Neural crest cell (in vitro differentiated cells): ENCODE data around the gene DAPK1. TPM values are rescaled to one million over a fixed set of nuclear protein-coding genes. Genes with fewer than 3 reads are reported as not detected.

Source experiments
- DNase-seq: peaks from one replicate; pipeline ENCODE4 v3.0.0; 2021; ENCODE audit warnings: low read depth, mixed read lengths, low spot score
- H3K27ac Mint-ChIP-seq: one replicate; pipeline ENCODE4 v1.8.0; 2021; ENCODE audit warnings: mild to moderate bottlenecking, mixed read lengths; ENCODE audit not compliant: unreplicated experiment
- H3K27me3 Mint-ChIP-seq: 2 replicates; pipeline ENCODE4 v1.8.0; 2021; ENCODE audit warnings: low read depth, mild to moderate bottlenecking, mixed read lengths
- H3K36me3 Mint-ChIP-seq: 2 replicates; pipeline ENCODE4 v1.8.0; 2021; ENCODE audit warnings: low read depth, mild to moderate bottlenecking, mixed read lengths
- H3K4me1 Mint-ChIP-seq: 2 replicates; pipeline ENCODE4 v1.8.0; 2021; ENCODE audit warnings: mixed read lengths
- H3K4me3 Mint-ChIP-seq: one replicate; pipeline ENCODE4 v1.8.0; 2021; ENCODE audit warnings: mild to moderate bottlenecking, mixed read lengths
- H3K9me3 Mint-ChIP-seq: 2 replicates; pipeline ENCODE4 v1.8.0; 2021; ENCODE audit warnings: mixed read lengths
- CTCF ChIP-seq: fragments of 200-600 bp; sonication (generic); conservative IDR thresholded peaks from 2 replicates; pipeline ENCODE4 v1.5.0; 2021; ENCODE audit warnings: antibody characterized with exemption, mild to moderate bottlenecking
- total RNA-seq: library from RNA; stranded (reverse); gene quantifications from 2 replicates; pipeline ENCODE4 v1.2.1, GENCODE V29; 2021

The DAPK1 gene
- total RNA-seq, 1 donor from 2014 or later, result 62.7 TPM

- no peak for TF ChIP-seq CTCF
- DNase-seq, result no peak
- Mint-ChIP-seq H3K9me3 (peaks cover 5% of the 10 kb centered on the region), H3K4me1 (peaks cover 7% of the 10 kb centered on the region), H3K27ac (no peak overlapping the region), H3K36me3 (peaks cover 7% of the 10 kb centered on the region), H3K4me3 (no peak overlapping the region), H3K27me3 (peaks cover 3% of the 10 kb centered on the region)
These were observed 211.5 kb downstream of the DAPK1 start for GRCh38 chr9:87708986-87709728.

- DNase-seq, result no peak
- no peak for TF ChIP-seq CTCF
- Mint-ChIP-seq H3K9me3 (peaks cover 5% of the 10 kb centered on the region), H3K36me3 (peaks cover 4% of the 10 kb centered on the region), H3K27ac (no peak overlapping the region), H3K4me3 (no peak overlapping the region), H3K27me3 (peaks cover 3% of the 10 kb centered on the region), H3K4me1 (peaks cover 7% of the 10 kb centered on the region)
These were observed 212.8 kb downstream of the DAPK1 start for GRCh38 chr9:87710443-87710842.

DNA sequence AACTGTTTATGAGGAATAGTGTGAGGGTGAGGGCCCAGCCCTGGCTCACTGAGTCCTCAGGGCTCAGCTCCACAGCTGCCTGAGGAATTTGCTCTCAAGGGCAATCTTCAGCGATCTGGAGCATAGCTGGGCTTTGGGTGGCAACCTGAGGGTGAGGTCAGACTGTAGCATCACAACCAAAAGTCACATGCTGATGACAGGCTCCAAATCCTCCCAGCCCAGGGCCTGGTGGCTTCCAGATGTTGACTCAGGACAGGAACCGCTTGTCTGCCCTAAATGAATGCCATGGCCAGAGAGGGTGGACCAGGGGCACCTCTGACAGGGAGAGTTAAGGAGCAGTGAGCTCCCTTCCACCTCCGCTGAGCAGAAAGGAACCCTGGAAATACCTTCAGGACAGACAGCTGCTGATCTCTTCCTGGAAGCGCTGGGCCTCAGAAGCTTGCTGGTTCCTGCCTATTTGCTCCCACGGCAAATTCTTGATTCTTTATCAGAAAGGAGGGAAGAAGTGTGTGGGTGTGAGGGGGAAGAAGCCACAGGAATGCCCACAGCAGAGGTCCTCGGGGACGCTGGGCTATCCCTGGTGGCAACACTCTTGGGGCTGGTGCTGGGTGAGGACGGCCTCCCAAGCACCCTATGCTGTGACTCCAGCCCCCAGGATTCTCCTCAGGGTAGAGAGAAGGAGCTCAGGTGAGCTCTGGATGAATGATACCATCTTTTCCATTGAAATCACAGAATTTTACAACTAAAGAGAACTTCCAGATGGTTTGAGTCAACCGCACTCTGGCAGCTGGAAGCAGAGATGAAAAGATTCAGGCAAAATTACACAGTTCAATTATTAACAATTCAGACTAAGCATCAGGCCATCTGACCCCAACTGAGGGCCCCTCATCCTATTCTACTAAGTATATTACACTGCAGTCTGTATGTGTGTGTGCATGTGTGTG, 214.5 kb downstream of the DAPK1 start:
- Mint-ChIP-seq H3K27ac (no peak overlapping the region), H3K27me3 (peaks cover 3% of the 10 kb centered on the region), H3K4me1 (peaks cover 7% of the 10 kb centered on the region), H3K36me3 (peaks cover 4% of the 10 kb centered on the region), H3K4me3 (no peak overlapping the region), H3K9me3 (peaks cover 5% of the 10 kb centered on the region)
- DNase-seq, result no peak
- TF ChIP-seq CTCF, result no peak

GRCh38 chr9:87712801-87713277, 215.2 kb downstream of the DAPK1 start:
- no peak for TF ChIP-seq CTCF

GRCh38 chr9:87713278-87713987, 215.8 kb downstream of the DAPK1 start:
- H3K4me1 Mint-ChIP-seq, result peaks cover 7% of the 10 kb centered on the region
- DNase-seq, result no peak
- no peaks in the 10 kb centered on the region for H3K36me3 Mint-ChIP-seq
- no peak overlapping the region for H3K27ac Mint-ChIP-seq
- H3K4me3 Mint-ChIP-seq, result no peak overlapping the region
- H3K9me3 Mint-ChIP-seq, result peaks cover 5% of the 10 kb centered on the region
- TF ChIP-seq CTCF, result no peak
- H3K27me3 Mint-ChIP-seq, result peaks cover 3% of the 10 kb centered on the region

More at GRCh38 chr9:87712801-87713277, 215.2 kb downstream of the DAPK1 start:
- H3K27ac Mint-ChIP-seq, result no peak overlapping the region
- H3K4me1 Mint-ChIP-seq, result peaks cover 7% of the 10 kb centered on the region
- H3K36me3 Mint-ChIP-seq, result no peaks in the 10 kb centered on the region
- peaks cover 5% of the 10 kb centered on the region for H3K9me3 Mint-ChIP-seq
- H3K27me3 Mint-ChIP-seq, result peaks cover 3% of the 10 kb centered on the region
- H3K4me3 Mint-ChIP-seq, result no peak overlapping the region
- DNase-seq, result no peak
